Fibroblast of skin of right biceps (primary cell): ENCODE measurements around the gene JAZF1.
"Not testable (repeated sequence)": the region's sequence is repeated elsewhere in the genome, so short reads cannot be mapped to it uniquely, and the experiment has no call there.

Experiments used
- DNase-seq: peaks from one replicate; pipeline ENCODE4 v3.0.0-alpha.2; 2013

Gene JAZF1

DNA sequence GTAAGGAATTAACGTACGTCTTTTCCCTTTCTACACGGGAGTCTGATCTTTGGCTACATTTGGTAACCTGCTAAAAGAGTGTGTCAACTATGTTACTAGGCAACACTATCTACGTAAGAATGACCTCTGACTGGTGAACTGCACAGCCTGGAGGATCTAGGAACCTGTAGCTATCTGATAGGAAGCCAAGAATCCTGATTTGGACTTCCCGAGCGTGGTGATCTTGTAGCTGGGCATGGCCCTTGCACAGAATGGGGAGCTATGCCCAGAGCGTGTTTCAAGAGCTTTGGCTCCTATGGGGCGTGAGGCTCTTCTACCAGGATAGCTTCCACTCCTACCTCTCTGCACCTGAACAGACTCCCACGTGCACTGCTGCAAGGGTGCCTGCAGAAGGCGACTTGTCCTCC is 283.2 kb downstream of the JAZF1 start:
- no peak for DNase-seq

DNA sequence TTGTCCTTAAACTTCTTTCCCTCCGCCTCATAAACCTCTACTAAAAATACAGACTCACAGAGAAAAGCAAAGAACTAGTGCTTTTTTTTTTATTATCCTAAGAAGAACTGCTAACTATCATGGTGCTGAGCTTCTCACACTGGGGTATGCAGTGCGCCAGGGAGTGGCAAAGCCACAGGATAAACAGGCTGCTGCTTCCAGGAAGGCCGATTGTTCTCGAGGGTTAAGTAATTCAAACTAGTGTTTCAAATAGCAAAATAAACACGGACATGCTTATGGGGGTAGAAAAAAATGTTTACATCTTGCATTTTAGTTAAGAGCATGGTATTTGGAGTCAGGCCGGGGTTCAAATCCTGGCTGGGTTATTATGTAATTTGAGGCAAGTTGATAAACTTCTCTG is 283.6 kb downstream of the JAZF1 start:
- no peak for DNase-seq

DNA sequence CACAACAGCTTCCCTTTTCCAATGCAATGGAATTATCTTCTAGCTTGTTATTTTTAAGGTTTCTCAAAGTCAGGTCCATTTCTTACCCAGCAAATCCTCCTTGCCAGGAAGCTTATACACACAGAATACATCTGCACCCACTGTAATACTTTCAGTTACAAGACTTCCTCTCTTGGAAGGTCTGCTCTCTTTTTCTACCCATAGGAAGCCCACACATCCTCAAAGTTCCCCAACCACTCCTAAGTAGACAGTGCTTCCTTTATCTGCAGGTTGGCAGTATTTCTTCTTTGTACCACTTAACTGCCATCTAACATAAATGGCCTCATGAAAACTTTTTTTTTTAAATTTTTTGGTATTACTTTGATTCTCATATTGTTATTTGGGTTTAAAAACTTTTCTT is 285.0 kb downstream of the JAZF1 start:
- DNase-seq = no peak

DNA sequence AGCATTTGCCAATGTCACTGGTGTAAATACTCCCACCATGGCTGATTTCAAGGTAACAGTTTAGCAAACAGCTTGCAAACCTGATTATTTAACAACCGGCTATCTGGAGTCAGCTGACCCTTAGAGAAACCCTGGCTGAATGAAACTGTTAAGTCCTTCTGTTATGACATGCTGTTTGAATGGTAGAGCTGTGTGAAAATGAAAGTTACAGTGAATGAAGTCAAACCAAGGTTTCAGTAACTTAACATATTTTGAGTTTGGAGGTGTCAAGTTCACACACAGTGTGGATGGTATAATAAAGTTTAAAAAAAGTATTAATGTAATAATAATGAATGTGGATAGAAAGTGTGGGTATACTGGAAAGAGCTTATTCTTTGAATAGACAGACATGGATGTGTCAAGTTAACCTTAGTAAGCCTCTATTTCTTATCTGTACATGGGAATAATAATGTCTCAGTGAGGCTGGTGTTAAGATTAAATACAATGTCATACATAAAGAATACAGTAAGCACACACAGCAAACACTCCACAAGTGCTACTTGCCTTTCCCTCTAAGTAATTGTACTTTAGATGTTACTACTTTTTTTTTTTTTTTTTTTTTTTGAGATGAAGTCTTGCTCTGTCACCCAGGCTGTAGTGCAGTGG is 290.3 kb downstream of the JAZF1 start:
- no peak for DNase-seq

DNA sequence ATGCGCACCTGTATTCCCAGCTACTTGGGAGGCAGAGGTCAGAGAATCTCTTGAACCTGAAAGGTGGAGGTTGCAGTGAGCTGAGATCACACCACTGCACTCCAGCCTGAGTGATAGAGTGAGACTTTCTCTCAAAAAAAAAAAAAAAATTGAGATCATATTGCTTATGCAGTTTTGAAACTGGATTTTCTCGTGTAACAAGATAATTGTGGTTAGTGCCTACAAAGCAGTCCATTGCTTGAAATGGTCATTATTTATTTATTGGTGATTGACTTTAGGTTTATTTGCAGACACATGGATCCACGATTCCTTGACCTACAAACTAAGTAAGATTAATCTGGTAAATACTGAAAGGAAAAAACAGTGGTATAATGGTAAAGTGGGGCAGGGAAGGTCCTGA is 290.8 kb downstream of the JAZF1 start:
- no peak for DNase-seq

DNA sequence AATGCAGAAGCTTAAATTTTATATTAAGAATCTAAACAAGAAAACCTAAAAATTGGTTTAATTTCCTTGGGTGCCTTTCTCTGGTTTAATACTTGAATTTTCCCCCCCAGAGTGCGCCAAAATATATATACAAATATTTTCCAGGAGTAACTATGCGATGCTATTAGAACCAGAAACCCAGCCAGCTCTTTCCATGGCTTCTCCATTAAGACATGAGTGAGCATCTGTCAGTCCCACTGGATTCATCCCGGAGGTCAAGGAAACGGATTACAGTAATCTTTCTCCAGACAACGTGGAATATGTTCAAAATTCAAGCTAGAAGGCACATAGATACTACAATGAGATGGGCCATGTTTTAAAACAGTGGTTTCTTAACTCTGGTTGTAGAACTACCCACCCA is 291.9 kb downstream of the JAZF1 start:
- DNase-seq = no peak

DNA sequence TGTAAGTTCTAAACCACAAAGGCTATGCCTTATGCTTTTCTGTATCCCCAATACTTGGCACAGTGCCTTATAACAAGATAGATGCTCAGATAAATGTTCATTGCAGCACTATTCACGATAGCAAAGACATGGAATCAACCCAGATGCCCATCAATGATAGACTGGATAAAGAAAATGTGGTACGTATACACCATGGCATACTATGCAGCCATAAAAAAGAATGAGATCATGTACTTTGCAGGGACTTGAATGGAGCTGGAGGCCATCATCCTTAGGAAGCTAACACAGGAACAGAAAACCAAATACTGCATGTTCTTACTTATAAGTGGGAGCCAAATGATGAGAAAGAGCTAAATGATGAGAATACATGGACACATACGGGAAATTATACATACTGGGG is 293.9 kb downstream of the JAZF1 start:
- not testable (repeated sequence) for DNase-seq

DNA sequence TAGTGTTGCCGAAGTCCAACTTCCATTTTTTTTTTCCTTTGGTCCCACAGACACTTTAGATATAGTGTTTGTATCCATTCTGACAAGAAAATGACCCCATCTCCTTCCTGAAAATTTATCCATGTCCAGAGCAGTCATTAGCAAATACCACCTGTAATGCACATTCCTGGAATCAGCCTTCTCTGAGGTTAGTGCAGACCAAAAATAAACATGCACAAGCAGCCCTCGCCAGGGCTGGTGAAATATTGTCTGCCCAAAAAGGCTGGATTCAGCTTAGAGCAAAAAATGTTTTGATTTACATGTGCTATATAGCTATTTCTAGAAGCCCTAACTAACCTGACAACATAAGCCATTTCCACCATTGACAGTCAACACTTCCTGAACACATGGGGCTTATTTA is 294.9 kb downstream of the JAZF1 start:
- DNase-seq = no peak

DNA sequence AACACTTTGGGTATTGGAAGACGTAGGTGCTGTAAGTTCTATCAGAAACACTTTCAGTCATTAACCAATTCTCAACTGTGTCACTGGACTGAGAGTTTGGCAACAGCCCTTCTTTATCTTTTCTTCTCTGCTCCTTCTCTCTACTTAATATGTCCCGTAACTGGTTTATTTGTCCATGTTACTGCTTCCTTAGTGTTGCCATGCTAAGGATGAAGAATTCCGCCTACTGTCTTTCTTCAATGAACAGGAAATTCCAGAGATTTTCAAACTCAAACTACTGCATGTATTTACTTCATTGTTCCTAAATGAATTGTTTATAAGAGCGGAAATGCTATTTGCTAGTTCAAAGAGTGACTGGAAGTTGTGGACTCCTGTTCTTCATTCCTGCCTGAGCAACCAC is 296.9 kb downstream of the JAZF1 start:
- peak; percentile 23 for DNase-seq

DNA sequence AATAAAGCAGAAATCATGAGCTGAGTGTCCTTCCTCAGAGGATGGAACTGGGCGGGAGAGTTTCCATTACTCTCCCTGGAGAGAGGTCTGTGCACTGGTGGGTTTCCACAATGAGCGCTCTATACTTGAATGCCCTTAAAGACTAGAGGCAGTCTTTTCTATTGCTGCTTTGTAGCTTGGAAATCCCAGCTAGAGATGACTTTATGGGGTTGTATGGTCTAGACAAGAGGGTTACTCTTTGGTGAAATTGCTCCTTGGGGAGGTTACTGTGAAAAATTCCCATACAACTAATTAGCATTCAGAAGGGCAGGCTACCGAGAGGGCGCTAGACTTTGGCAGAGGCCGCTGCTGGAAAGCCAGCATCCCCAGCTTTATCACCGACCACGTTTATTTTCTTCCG is 303.8 kb downstream of the JAZF1 start:
- no peak for DNase-seq

DNA sequence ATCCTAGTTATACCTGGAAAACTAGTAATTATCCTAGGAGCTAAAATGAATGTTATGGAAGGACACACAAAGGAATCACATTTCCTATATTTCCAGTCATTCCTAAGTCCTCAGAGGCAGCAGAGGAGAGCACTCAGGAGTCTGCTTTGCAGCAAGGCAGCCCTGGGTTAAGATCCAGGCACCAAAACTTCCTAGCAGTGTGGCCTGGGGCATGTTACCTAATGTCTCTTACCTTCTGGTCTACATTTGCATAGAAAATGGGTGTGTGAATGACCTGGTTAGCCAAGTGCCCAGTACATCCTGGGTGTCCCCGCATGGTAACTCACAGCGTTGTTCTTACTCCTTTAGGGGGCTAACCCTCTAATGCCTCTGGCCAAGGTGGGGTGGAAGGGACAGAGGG is 304.8 kb downstream of the JAZF1 start:
- no peak for DNase-seq

DNA sequence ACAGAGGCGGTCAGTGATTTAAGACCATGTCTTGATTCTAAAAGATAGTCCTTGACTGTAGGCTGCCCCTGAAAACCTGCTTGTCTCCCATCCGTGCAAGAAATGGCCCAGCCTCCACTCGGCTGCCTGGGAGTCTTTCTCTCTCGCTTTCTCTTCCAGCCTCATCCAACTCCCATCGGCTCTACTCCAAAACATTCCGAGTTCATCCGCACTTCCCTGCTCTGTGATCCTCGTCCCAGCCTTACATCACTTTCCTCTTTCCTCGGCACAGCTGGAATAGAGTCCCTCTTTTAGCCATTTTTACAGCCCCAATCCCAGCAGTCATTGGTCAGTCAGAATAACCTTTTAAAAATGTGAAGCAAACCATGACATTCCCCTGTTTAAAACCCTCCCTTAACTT is 305.5 kb downstream of the JAZF1 start:
- DNase-seq = no peak

DNA sequence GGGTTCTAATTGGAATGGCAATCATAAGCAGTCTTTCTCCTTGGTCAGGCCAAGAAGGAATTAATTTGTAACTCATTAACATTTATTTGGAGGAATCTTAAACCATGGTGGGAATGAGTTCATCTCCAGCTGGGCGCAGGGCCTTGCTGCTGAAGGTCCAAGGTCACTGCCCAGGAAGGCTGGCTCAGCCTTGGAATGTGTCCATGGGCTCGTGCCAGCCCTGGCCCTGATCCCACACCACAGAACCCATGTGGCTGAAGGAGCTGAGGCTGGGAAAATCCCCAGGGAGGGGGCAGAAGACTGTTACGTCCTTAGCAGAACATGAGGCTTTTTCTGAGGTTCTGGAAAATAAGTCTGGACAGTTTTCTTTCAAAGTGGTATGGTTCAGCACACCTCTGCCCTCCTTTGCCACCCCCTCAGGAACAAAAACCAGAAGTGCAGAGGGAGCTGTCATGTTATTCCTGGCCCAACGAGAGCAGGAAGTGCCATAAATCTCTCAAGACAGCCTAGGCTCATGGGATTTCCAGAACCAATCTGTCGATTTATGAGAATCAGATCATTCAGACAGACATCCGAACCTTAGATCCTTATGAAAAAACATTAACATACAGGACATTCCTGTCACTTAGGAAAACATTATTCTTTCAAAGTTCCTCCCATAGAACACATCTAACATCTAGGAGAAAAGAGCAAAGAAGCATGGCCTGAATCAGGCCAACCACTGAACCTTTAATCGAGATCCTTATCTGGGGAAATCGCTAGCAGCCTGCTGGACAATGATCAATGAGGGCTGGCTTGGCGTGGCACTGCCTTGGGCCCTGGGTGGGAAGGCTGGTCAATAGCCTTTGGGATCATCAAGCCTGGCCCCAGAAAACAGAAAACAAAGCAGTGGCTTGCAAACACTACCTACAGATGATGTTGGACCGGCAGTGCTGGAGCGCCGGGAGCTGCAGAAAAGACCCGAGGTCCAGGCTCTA is 306.3 kb downstream of the JAZF1 start:
- peak; percentile 18 for DNase-seq

DNA sequence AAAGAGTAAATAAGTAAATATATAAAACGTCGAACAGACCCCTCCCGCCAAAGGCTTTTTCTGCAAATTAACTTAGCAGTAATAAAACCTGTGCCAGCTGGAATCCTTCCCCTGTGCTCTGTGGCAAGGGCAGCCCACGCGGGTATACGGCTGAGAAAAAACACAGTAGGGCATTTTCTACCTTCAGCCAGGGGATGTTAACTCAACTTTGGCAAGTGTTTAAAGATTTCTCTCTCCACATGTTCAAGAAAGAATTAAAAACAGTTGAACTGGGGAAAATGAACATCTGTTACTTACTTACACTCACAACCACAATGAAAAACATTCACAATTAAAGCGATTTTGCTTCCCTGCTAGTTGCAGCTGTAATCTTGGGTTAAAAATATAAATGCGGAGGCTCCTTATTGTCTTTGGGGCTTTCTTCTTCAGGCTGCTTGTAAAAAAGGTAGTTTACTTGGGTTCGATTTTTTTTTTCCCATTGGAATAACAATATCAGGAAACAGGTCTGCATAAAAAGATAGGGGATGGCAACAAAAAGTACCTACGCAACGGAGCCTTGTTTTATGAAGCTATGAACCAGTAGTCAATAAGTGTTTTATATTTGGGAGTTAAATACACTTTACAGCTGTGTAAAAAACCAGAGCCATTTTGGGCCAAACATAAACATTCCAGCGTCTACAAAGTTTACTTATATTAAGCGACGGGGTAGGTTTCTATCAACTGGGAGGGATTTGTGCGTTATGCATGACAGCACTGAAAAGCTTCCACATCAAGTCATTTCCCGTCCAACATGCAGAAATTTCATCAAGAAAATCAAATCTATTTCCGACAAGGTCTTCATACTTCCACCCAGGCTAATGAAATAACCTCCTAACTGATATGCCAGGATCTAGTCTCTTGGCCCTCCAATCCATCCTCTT is 308.0 kb downstream of the JAZF1 start:
- peak; percentile 40 for DNase-seq

DNA sequence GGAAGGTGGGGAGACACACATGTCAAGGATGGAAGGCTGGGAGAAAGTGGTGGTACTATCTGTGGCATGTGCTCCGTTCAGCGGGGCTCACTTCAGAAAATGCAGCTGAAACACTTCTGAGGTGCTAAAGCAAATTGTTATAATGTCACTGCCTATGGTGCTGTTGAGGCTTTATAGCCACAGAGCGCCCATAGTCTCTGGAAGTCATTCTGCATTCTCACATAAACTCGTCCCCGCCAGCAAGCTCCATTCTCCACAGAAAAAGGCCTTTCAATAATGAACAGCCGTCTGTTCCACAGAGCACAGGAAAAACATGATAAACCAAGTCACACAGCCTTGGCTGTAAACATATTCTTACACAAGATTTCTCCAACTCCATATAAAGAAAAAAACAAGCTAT is 308.7 kb downstream of the JAZF1 start:
- no peak for DNase-seq

DNA sequence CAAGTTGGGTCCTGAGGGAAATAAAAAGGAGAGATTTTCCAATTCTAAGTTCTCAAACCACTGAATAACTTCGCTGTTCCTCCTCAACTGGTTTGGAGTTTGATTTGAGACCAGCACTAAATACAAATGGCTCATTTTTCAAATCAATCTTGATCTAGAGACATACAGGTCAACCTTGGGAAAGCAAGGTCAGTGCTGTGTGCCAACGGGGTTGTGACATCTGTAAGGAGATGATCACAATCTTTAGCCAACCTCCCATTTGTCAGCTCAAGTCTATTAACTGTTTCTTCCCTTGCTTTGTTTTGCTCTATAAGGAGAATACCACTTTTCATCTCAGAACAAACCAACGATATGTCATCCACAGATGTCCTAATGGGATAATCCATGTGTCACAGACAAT is 309.5 kb downstream of the JAZF1 start:
- no peak for DNase-seq

DNA sequence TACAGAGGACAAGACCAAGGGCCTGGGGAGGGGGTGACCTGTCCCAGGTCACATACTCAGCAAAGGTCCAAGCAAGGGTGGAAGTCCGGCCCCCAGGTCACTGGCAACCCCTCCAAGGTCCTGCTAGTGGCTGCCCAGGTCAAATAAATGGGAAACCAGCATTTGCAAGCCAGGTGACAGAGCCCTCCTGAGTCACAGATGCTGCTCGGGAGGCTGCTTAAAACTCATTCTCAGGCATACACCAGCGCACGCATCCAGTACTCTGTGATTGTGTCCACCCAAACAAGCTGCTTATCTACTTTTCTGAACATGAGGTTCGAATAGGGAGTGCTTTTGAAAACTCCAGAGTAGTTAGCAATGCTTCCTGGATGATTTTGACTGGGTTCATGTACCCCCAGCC is 310.0 kb downstream of the JAZF1 start:
- DNase-seq = no peak

DNA sequence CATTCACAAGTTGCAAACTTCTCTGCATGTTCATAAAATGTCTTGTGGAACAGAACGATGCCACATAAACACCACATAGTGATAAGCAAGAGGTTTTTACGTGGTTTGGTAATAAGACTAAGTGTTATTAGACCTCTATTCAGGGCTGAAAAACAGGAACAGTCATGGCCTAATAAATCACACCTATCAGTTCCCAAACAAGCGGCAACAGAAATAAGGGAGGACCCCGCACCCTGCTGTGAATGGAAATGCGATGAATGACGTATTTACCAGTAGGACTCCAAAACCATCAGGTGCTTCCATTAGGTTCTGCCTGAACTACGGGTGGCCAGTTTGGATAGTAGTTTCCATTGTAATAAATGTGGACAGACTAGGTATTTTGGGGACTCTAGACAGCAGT is 311.5 kb downstream of the JAZF1 start:
- DNase-seq = no peak

DNA sequence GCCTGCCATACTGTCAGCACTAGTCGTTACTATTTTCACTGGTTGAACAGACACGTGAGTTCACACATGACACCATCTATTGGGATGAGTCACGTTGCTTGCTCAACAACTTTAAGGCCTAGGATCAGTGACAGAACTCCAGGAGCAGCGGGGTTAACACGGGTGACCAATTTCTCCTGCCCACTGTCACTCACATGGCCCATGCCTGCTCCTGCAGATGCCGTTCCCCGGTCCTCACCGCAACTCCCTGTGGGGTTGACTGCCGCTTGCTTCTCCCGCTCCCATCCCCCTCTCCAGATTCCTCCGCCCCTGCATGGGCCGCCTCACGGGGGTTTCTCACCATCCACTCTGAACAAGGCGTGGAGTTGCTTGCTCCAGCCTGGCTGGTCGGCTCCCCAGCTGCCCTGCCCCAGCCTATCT is 312.5 kb downstream of the JAZF1 start:
- DNase-seq = peak; percentile 60

DNA sequence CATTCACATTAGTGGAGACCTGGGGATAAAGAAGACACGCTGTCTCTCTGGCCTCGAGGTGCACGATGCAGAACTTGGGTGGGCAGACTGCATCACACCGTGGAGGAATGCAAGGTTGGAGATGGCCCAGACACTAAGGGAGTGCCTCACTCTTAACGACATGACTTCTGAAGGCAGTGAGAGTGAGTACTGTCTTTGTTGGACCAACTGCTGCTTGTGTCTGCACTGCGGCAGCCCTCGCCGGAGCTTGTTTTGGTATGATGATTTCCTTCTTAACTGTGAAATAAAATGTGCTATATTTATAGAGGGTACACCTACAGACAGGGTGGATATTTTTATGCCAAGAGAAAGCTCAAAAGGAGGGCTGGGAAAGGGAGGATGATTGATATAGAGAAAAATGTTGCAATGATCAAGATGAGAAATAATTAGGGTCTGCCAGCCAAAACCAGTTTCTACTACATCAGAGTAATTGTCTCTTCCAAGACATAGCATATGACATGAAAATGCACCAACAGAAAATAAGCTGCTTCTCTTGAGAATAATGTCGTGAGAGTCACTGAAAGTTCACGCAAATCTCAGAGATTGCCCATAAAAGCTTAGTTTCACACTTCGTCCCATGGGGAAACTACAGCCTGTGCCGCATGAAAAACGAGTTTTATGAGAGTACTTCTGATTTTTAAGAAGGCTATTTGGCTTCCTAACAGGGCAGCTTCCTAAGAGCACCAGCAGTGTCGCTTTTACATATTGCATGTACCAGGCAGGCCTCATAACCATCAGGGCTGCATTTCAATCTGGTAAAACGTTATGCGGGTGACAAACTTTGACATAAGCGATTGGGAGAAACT is 313.5 kb downstream of the JAZF1 start:
- DNase-seq = no peak

DNA sequence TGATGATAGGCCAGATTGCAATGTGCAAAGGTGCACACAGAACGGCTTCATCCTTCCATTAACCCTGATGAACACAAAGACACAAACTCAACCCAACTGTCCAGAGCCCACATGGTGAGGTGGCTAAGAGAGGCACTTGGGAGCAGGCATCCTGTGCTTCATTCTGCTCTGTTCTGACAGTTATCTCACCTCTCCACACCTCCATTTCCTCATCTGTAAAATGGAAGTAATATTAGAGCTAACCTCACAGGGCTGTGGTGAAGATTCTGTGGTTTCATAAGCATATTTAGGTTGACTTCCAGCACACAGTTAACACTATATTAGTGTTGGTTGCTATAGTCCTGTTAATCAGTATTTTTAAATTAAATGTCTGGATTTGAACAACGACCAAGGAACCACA is 314.3 kb downstream of the JAZF1 start:
- no peak for DNase-seq

DNA sequence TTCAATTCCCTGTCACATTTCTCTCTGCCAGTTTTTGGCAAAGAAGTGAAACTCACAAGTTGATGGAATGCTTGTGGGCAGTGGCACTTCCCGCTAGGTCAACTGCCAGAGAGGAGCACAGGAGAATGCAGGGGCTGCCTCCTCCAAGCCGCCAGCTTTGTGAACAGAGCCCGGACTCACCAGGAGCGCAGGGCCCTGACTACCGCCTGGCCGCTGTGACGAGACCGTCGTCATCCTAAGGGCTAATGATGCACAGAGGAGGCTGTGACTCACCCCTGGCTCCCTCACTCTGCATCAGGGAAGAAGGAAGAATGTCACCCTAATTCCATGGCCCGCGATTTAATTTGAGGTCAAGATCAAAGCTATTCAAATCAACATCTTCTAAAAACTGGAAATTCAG is 316.7 kb downstream of the JAZF1 start:
- DNase-seq = peak; percentile 44
